Tibial artery (tissue), 4 donors: ENCODE measurements around the gene SLC13A3.

Experiments used
- DNase-seq, 2 donors: peaks; one replicate each; pipeline ENCODE4 v3.0.0-alpha.2; 2019
- H3K27ac ChIP-seq, 2 donors: fragments of 200-600 bp; sonication (generic) in 1 of 2; 1 replicate in 1 of 2; 2 replicates in 1 of 2; pipeline ENCODE4 v1.5.1; 2018 to 2019; ENCODE audit warnings: mild to moderate bottlenecking in 1 of 2
- H3K27me3 ChIP-seq, 2 donors: fragments of 200-600 bp; sonication (generic) in 1 of 2; one replicate each; pipeline versions ENCODE4 v1.5.1 to v1.6.0; 2016 to 2019
- H3K36me3 ChIP-seq, 3 donors: fragments of 200-600 bp; sonication (generic) in 2 of 3; one replicate each; pipeline ENCODE4 v1.5.1; 2016 to 2019; ENCODE audit warnings: mild to moderate bottlenecking in 2 of 3
- H3K4me1 ChIP-seq, 4 donors: fragments of 200-600 bp; sonication (generic) in 2 of 4; 1 replicate in 3 of 4; 2 replicates in 1 of 4; pipeline ENCODE4 v1.5.1; 2016 to 2019
- H3K4me3 ChIP-seq, 2 donors: fragments of 200-600 bp; sonication (generic) in 1 of 2; 1 replicate in 1 of 2; 2 replicates in 1 of 2; pipeline ENCODE4 v1.5.1; 2018 to 2019; ENCODE audit warnings: mild to moderate bottlenecking in 2 of 2
- H3K9me3 ChIP-seq, 3 donors: fragments of 200-600 bp; sonication (generic) in 1 of 3; one replicate each; pipeline ENCODE4 v1.5.1; 2016 to 2019
- CTCF ChIP-seq, 2 experiments: fragments of 200-600 bp in 1 of 2; fragments of 450-650 bp in 1 of 2; IDR thresholded peaks; one replicate each; pipeline ENCODE4 v1.5.1; 2017 to 2019; ENCODE audit warnings: antibody characterized with exemption in 2 of 2, mild to moderate bottlenecking in 1 of 2, moderate library complexity in 1 of 2
- intact Hi-C: fragments of 100-400 bp; cut with DNase I; formaldehyde crosslinking; loops from one replicate; pipeline ENCODE4 v1.15.0; 2023; ENCODE audit warnings: low total_unique reads

The SLC13A3 gene

DNA sequence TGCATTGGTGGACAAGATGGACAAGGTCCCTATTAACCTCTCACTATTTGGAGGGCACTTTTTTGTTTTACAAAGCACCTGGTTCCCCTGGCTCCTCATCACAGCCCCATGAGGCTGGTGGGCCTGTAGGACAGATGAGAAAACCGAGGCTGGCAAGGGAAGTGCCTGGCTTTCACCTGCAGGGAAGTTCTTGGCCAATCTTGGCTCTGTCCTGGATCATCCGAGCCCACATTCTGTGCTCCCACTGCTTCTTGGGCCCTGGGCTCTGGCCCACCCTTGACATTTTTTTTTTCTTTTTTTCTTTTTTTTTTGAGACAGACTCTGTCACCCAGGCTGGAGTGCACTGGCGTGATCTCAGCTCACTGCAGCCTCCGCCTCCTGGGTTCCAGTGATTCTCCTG lies 14.7 kb downstream of the SLC13A3 start:
- H3K27ac ChIP-seq, result no peak overlapping the region
- H3K27me3 ChIP-seq, result no peaks in the 10 kb centered on the region
- no peak for TF ChIP-seq CTCF (IDR thresholded peaks at IDR 0.05)
- no peaks in the 10 kb centered on the region for H3K4me1 ChIP-seq
- H3K36me3 ChIP-seq, result no peaks in the 10 kb centered on the region
- no peak overlapping the region for H3K4me3 ChIP-seq
- intact Hi-C loops, result no loop called here
- DNase-seq, result no peak
- H3K9me3 ChIP-seq, result no peaks in the 10 kb centered on the region

DNA sequence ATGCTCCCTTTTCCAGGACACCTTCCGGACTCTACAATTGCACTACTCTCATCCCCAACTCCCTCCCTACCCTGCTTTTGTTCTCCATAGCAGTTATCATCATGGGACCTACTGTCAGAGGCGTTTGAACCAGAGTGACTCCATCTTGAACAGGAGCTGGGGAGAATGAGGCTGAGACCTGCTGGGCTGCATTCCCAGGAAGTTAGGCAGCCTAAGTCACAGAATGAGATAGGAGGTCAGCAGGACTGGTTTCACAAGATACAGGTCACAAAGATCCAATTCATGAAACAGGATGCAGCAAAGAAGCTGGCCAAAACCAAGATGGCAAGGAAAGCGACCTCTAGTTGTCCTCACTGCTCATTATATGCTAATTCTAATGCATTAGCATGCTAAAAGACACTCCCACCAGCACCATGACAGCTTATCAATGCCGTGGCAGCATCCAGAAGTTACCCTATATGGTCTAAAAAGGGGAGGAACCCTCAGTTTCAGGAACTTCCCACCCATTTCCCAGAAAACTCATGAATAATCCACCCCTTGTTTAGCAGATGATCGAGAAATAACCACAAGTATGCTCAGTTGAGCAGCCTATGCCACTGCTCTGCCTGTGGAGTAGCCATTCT lies 15.6 kb downstream of the SLC13A3 start:
- DNase-seq, result no peak
- Histone ChIP-seq H3K27ac (no peak overlapping the region), H3K4me1 (no peaks in the 10 kb centered on the region), H3K9me3 (no peaks in the 10 kb centered on the region), H3K27me3 (no peaks in the 10 kb centered on the region), H3K36me3 (no peaks in the 10 kb centered on the region), H3K4me3 (no peak overlapping the region)
- intact Hi-C loops, result no loop called here
- no peak for TF ChIP-seq CTCF (IDR thresholded peaks at IDR 0.05)

GRCh38 chr20:46634528-46634927 lies 16.7 kb downstream of the SLC13A3 start:
- Histone ChIP-seq H3K4me1 (no peaks in the 10 kb centered on the region), H3K9me3 (peaks cover 0 to 8% (median 0%) of the 10 kb centered on the region in 3 donors), H3K27me3 (no peaks in the 10 kb centered on the region), H3K36me3 (no peaks in the 10 kb centered on the region), H3K27ac (no peak overlapping the region), H3K4me3 (no peak overlapping the region)
- no peak for TF ChIP-seq CTCF (IDR thresholded peaks at IDR 0.05)
- no peak for DNase-seq
- intact Hi-C loops, result no loop called here

- TF ChIP-seq CTCF (IDR thresholded peaks at IDR 0.05), result no peak
Measured at GRCh38 chr20:46631874-46632446, 19.3 kb downstream of the SLC13A3 start.

DNA sequence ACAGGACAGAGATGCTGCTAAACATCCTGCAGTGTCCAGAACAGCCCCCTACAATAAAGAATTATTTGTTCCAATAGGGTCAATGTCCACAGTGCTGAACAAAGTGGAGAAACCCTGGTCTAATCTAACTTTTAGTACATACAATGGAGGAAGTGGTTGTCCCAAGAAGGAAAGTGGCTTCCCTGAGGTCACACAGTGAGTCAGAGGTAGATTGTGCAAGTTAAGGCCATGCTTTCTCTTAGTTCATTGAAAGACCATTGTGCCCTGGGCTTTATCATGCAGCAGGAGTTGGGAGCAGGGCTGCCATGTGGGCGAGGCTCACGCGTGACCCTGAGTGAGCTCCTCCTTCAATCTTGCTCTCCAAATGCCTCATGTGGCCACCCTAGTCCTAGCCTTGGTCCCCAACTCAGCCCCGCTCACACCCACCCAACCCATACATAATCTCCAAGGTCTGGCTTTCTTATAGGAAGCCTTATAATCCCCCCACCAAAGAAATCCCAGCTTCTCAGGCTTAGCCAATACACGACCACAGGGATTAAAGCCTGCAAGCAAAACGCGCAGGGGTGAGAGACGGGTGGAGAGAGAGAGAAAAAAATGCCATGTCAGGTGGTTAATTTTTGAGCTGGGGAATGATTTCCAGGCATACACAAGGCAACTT lies 19.9 kb downstream of the SLC13A3 start:
- no peak overlapping the region for H3K4me3 ChIP-seq
- no peaks in the 10 kb centered on the region for H3K36me3 ChIP-seq
- TF ChIP-seq CTCF (IDR thresholded peaks at IDR 0.05), result no peak
- H3K9me3 ChIP-seq, result peaks cover 0 to 17% (median 5%) of the 10 kb centered on the region in 3 donors
- no peaks in the 10 kb centered on the region for H3K27me3 ChIP-seq
- no peaks in the 10 kb centered on the region for H3K4me1 ChIP-seq
- intact Hi-C loops, result no loop called here
- no peak overlapping the region for H3K27ac ChIP-seq
- no peak for DNase-seq

More at GRCh38 chr20:46631874-46632446, 19.3 kb downstream of the SLC13A3 start:
- Histone ChIP-seq H3K27ac (no peak overlapping the region), H3K36me3 (no peaks in the 10 kb centered on the region), H3K4me1 (no peaks in the 10 kb centered on the region), H3K4me3 (no peak overlapping the region), H3K9me3 (peaks cover 0 to 17% (median 5%) of the 10 kb centered on the region in 3 donors), H3K27me3 (no peaks in the 10 kb centered on the region)
- no peak for DNase-seq
- intact Hi-C loops, result no loop called here
